GM18873 (cell line): Measurements from ENCODE around the gene COL27A1.
"Not testable (repeated sequence)": the region's sequence is repeated elsewhere in the genome, so short reads cannot be mapped to it uniquely, and the experiment has no call there.

Source experiments
- ATAC-seq: cut with Tn5 transposase; IDR thresholded peaks from one replicate; pipeline ENCODE4 v1.9.1; 2021; ENCODE audit warnings: mild to moderate bottlenecking, moderate library complexity, moderate number of reproducible peaks; ENCODE audit not compliant: unreplicated experiment, low FRiP score

Gene COL27A1

DNA sequence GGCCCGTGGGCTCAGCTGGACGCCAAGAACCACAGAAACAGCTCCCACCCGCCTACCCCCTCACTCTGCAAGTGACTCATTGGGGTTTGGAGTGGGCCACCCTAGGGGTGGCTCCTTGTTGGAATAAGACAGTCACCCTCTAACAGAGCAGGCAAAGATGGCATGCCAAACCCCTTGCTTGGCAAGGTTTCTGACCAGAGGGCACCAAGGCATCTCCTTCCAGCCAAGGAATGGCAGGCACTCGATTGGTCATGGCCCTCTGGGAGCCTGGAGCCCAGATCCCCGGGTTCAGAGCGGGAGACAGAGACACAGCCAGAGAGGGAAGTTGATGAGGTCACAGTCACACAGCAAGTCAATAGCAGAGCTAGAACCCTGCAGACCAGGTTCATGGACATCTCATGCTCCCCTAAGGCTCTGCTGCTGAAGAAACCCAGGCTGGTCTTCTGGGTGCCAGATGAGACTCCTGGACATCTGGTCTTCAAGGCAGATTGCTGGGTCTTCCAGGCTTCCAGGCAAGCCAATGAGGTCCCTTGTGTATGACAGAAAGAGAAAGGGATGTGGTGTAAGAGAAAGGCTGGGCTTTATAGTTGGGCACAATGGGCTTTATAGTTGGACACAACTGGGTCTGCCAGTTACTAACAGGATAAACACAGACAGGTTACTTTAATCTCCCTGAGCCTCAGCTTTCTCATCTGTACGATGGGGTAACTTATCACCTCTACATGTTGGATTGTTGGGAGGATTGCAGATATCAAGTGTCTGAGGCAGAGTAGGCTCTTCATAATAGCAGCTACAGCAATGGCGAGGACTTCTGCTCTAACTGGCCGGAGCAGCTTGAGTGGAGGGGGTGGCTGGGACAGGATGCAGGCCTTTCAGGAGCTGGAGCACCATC, 33.0 kb upstream of the COL27A1 start:
- no peak for ATAC-seq

DNA sequence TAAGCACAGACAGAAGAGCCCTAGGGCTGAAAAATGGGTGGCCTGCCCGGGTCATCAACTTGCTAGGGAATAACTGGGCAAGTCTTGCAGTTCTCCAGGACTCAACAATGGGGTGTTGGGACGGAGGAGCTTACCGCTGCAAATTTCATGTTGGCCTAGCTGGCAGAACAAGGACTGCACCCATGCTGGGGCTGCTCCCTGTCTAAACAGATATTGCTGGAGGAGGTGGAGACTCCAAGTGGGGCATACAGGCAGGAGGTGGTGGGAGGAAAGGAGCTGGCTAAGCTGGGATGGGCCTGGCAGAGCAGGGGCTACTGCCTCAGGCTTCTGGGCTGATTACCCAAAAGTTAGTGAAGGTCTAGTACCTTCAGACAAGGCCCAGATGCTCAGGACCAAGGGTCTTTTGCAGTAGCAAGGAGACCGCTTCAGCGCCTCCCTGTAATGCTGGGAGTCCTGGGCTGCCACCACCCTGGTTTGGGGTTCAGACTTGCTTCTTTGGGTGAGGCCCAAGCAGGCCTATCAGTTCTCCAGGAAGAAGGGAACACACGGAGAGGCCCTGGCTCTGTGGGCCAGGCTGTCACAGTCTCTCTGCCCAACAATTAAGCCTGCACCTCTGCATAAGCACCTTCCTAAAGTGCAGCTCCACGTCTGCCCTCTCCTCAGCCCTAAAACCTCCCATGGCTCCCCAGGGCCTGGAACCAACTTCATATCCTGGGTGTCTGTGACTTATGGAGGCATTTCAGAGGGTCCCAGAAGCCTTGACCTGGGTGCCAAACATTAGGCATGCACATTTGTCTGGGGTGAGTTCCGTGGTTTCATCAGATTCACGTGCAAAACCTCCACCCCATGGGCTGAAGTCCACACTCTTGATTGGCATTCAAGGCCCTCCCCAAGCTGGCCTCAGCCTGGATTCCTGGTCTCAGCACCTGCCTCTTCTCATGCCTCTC, 32.0 kb upstream of the COL27A1 start:
- no peak for ATAC-seq

GRCh38 chr9:114124138-114124537, 31.2 kb upstream of the COL27A1 start:
- ATAC-seq = no peak

- ATAC-seq = no peak
Observed at GRCh38 chr9:114124666-114125475, 30.5 kb upstream of the COL27A1 start.

DNA sequence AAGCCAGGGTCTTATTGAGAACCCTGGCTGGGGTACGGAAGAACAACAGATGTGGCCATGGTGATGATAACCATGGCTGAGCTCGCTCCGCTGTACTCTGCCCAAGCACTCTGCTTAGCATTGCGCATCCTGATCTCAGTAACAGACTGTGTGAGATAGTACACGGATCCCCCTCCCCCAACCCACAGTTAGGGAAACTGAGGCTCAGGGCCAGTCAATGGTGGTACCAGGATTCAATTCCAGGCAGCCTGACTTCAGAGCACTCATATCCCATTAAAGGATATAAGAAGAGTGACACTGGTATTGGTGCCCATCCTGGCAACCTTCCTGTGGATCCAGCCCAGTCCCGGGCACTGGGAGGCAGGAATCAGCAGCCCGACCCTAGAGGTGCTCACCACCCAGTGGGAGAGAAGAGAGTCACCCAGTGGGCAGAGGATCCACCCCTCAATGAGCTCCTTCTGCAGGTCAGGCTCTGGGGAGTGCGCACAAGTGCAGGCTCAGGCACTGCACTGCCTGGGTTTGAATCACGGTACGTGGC, 29.8 kb upstream of the COL27A1 start:
- no peak for ATAC-seq

DNA sequence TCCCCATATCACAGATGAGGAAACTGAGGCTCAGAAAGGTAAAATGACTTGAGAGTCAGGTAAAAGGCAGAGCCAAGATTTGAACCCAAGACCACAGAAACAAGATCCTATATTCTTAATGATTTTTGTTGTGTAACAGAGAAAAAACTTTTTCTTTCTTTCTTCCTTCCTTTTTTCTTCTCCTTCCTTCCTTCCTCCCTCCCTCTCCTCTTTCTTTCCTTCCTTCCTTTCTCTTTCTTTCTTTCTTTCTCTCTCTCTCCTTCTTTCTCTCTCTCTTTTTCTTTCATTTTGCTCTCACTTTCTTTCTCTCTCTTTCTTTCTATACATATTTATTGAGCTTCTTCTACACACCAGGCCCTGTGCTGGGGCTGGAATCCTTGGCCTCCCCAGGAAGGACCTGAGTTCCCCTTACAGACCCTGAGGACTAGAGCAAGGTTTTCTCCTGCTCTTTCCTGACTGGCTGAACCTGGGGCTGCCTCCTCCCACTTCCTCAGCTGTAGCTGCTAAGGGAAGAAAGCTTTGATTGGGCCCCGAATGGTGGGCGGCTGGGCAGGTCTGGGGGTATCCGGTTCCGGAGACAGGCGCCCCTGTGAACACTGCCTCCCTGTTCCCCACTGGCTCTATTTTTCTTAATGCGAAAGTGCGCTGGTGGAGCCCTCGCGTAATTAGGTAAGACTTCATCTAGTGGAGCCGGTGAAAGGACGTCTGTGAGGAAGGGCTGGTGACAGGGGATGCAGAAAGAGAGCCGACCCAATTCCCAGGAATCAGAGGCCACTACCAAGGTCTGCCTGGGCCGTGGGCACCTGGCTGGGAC, 28.9 kb upstream of the COL27A1 start:
- no peak for ATAC-seq

DNA sequence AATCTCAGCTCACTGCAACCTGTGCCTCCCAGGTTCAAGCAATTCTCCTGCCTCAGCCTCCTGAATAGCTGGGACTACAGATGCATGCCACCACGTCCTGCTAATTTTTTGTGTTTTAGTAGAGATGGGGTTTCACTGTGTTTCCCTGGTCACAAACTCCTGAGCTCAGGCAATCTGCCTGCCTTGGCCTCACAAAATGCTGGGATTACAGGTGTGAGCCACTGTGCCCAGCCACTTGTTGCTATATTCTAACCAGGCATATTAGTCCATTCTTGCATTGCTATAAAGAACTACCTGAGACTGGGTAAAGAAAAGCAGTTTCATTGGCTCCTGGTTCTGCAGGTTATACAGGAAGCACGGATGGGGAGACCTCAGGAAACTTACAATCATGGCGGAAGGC, 26.6 kb upstream of the COL27A1 start:
- ATAC-seq = not testable (repeated sequence)

DNA sequence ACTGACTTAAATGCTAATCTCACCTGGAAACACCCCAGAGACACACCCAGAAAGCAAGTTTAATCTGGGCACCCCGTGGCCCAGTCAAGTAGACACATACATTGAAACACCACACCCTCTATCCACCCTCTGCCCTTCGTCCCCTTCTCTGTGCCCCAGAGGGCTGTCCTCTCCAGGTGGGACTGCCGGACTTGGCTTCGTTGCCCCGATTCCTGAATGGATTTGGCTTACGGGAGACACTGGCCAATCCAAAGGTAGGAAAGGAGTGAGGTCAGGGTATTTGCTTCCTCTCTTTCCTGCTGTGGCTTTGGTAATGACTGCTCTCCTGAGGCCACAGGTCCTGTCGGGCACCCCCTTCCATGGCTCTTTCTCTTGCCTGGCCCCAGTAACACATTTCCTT, 25.2 kb upstream of the COL27A1 start:
- ATAC-seq = no peak

- ATAC-seq = no peak
Observed at GRCh38 chr9:114130624-114131277, 24.6 kb upstream of the COL27A1 start.

DNA sequence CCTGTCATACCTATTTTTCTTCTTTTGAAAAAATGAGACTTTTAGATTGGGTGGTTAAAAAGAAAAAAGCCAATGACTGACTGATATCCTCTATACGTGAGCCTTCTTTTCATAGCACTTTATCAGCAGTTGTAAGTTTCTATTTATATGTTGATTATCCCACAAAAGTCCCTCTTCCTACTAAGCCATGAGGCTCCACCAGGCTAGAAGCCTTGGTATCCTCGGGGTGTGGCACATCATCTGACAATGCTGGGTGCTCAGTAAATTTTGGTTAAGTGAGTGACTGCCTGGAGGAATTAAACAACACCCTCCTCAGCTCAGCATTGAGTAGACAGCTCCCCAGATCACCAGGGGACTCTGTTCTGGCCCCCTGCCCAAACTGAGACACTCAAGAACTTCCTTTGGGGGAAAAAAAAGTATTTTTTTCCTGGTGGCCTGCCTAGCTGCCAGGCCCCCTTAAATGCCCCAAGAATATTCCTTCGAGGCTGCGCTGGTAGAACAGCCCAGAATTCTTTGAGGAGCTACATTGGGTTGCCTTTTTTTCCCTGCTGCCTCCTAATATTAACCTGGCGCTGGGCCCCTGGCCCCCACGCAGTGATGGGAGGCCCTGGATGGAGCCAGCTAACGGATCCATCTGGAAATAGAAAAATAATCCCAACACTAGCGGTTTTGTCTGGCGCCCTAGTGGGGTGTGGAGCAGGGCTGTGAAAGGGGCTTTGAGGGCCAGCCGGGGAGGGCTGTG, 23.4 kb upstream of the COL27A1 start:
- ATAC-seq = no peak

GRCh38 chr9:114132550-114132918, 22.8 kb upstream of the COL27A1 start:
- ATAC-seq = no peak

GRCh38 chr9:114134827-114135396, 20.4 kb upstream of the COL27A1 start:
- ATAC-seq = no peak

GRCh38 chr9:114137831-114138230, 17.5 kb upstream of the COL27A1 start:
- no peak for ATAC-seq

- ATAC-seq = no peak
Observed at GRCh38 chr9:114138552-114138971, 16.8 kb upstream of the COL27A1 start.

DNA sequence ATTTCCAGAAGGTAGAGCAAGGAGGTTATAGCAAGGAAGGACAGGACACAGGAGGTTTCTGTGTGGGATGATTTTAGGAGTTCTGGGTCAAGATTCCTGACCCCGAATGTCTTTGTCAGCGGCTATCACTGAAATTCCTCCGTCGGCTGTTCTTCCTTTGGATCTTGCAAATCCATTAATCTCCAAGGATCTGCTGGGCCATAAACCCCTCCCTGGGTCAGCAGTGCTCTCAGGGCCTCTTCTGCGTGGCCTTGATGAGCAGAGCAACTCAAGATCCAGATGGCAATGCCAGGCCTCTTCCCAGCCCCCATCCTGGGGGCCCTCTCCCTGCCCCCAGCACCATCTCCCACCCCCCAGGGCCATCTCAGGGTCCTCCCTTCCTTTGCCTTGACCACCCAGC, 16.3 kb upstream of the COL27A1 start:
- ATAC-seq = no peak

DNA sequence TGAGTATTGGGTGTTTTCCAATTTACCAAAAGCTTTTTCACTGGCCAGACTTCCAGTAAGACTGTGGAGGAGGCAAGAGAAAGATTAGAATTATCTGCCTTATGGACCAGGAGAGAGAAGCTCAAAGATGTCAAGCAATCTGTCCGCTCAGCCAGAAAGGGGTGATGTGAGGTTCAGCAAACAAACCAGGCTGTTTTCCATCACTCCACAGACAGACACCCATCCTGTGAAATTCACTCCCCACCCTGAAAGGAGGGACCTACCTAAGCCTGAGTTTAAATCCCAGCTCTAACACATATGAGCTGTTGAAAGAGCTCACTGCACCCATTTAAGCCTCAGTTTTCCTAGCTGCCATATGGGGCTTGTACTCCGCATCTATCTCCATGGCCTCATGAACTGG, 14.9 kb upstream of the COL27A1 start:
- ATAC-seq = no peak

DNA sequence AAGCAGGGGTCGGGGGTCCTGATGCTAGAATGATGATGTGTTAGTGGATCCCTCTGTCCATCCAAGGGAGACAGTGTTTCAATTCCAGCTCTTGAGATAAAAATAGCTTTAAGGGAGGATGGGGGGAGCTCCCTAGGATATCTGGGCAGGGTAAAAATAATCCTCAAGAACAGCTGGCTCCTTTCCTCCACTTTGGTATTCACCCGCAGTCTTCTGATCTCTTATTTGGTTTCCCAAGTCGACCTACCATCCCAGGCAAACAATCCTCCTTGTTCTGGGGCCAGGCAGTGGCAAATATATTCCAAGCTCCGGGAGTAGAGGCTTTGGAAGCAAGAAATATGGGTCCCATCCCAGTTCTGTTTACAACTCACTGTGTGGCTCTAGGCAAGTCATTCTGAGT, 14.5 kb upstream of the COL27A1 start:
- no peak for ATAC-seq
